ENCODE measurements around the gene ZNF148.
"Not testable (repeated sequence)": the region's sequence is repeated elsewhere in the genome, so short reads cannot be mapped to it uniquely, and the experiment has no call there.

The ZNF148 gene

DNA sequence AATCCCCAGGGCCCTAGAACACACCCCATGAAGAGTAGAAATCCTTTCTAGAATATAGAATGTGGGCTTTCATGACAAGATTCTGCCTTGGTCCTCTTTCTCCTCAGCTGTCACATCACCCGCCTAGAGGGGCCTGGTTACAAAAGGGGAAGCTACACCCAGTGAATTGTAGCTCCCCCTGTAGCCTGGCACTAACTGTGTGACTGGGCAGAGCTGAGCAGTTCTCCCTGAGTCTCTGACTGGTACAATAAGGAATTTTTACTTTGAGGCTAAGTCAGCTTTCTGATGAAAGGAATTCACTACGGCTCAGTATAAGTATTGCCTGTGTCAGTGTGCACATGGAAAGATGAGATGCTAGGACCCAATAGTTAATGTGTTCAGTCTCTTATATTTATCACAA lies 28.7 kb upstream of the ZNF148 start:
- DNase-seq (ENCODE audit: low spot score) = no peak
- in situ Hi-C loops (cut with MboI; ENCODE audit: low sequenced_read_pairs, unreplicated experiment) = no loop called here
- TF ChIP-seq, protein P1, sequence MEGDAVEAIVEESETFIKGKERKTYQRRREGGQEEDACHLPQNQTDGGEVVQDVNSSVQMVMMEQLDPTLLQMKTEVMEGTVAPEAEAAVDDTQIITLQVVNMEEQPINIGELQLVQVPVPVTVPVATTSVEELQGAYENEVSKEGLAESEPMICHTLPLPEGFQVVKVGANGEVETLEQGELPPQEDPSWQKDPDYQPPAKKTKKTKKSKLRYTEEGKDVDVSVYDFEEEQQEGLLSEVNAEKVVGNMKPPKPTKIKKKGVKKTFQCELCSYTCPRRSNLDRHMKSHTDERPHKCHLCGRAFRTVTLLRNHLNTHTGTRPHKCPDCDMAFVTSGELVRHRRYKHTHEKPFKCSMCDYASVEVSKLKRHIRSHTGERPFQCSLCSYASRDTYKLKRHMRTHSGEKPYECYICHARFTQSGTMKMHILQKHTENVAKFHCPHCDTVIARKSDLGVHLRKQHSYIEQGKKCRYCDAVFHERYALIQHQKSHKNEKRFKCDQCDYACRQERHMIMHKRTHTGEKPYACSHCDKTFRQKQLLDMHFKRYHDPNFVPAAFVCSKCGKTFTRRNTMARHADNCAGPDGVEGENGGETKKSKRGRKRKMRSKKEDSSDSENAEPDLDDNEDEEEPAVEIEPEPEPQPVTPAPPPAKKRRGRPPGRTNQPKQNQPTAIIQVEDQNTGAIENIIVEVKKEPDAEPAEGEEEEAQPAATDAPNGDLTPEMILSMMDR (IDR thresholded peaks at IDR 0.05; ENCODE audit: borderline replicate concordance, control extremely low read depth, extremely low read depth, insufficient read depth, missing control alignments) = no peak

DNA sequence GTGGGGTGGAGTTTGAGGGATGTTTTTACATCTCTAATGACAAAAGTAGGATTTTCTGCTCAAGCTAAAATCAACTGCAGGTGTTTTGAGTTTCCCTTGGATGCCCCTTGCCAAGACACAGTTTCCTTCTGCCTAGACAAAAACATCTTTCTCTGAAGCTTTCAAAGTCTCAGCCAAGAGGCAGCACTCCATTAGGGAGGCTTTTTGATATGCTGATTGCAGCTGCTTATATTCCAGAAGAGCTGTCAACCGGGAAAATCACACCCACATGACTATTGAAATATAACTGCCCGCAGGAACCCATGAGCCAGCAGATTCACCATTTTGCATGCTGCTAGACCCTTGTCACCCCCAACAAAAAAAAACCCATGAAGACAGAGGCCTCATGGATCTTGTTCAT lies 27.5 kb upstream of the ZNF148 start:
- TF ChIP-seq, protein P1 (IDR thresholded peaks at IDR 0.05; ENCODE audit: borderline replicate concordance, control extremely low read depth, extremely low read depth, insufficient read depth, missing control alignments) = no peak
- DNase-seq (ENCODE audit: low spot score) = no peak
- in situ Hi-C loops (cut with MboI; ENCODE audit: low sequenced_read_pairs, unreplicated experiment) = no loop called here

DNA sequence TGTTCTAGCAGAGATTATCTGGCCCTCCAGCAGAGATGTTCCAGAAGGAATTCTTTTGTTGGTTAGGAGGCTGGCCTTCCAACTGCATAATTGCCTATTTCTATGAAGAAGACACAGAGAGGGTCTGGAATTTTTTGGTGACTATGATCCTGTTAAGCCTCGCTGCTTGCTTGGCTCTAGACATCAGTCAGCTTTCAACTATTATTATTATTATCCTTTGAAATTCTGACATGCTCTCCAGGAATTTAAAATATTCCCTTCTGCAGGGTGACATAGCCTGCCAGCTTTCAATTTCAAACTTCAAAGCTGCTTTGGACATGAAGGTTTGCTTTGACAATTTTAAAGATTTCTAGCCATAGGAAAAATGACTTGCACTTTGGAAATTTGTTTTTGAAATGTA lies 26.3 kb upstream of the ZNF148 start:
- TF ChIP-seq, protein P1 (IDR thresholded peaks at IDR 0.05; ENCODE audit: borderline replicate concordance, control extremely low read depth, extremely low read depth, insufficient read depth, missing control alignments) = no peak
- in situ Hi-C loops (cut with MboI; ENCODE audit: low sequenced_read_pairs, unreplicated experiment) = no loop called here
- no peak for DNase-seq (ENCODE audit: low spot score)

DNA sequence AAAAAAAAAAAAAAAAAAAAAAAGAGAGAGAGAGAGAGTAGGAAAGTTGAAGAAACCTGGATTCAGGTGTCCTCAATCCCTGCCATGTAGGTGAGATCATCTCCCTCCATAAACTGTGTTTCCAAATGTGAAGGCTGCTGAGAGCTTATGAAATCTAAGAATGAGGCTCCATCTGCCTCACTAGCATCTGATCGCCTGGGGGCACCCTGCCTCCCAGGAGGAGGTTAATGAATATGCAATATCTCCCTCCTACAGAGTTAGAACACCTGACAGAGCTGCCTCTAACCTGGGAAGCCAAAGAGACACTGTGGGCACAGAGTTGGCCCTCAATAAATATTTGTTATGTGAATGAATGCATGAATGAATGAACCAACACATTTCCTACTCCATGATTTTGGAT lies 23.8 kb upstream of the ZNF148 start:
- peak; percentile 36 for DNase-seq (ENCODE audit: low spot score)
- TF ChIP-seq, protein P1 (IDR thresholded peaks at IDR 0.05; ENCODE audit: borderline replicate concordance, control extremely low read depth, extremely low read depth, insufficient read depth, missing control alignments) = no peak
- in situ Hi-C loops (cut with MboI; ENCODE audit: low sequenced_read_pairs, unreplicated experiment) = no loop called here

DNA sequence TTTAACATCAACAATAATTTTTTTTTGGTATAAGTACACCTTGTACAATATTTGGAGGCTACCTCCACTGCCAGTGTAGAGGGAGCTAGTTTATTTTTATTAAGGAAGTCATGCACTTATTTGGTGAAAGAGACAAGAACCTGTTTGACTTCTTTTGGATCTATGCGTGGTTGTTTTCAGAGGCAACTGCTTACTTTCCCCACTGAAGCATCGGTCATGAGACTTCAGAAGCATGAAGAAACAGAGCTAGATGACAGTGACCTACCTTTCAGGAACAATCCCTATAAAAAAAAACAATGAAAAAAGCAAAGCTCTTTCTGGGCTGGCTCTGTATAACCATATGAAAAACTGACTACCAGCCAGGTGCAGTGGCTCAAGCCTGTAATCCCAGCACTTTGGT lies 20.0 kb upstream of the ZNF148 start:
- TF ChIP-seq, protein P1 (IDR thresholded peaks at IDR 0.05; ENCODE audit: borderline replicate concordance, control extremely low read depth, extremely low read depth, insufficient read depth, missing control alignments) = no peak
- in situ Hi-C loops (cut with MboI; ENCODE audit: low sequenced_read_pairs, unreplicated experiment) = no loop called here
- DNase-seq (ENCODE audit: low spot score) = no peak

DNA sequence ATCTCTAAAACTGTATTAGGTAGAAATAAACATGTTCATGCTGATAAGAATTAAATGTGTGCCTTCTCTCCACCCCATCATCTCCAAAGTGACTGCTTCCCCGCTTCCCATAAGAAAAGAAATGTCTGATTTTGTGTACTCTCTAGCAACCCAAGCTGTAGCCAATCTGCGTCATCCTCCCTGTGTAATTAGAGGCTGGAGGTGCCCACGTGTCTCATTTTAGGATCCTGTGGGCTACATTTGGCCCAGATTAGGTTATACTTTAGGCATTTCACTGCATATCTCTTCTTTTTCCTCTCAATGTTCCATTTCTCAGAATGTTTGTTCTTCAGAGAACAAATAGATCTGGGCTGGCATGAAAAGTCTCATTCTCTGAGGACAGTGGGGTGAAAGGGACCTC lies 19.3 kb upstream of the ZNF148 start:
- TF ChIP-seq, protein P1 (IDR thresholded peaks at IDR 0.05; ENCODE audit: borderline replicate concordance, control extremely low read depth, extremely low read depth, insufficient read depth, missing control alignments) = no peak
- in situ Hi-C loops (cut with MboI; ENCODE audit: low sequenced_read_pairs, unreplicated experiment) = no loop called here
- no peak for DNase-seq (ENCODE audit: low spot score)

DNA sequence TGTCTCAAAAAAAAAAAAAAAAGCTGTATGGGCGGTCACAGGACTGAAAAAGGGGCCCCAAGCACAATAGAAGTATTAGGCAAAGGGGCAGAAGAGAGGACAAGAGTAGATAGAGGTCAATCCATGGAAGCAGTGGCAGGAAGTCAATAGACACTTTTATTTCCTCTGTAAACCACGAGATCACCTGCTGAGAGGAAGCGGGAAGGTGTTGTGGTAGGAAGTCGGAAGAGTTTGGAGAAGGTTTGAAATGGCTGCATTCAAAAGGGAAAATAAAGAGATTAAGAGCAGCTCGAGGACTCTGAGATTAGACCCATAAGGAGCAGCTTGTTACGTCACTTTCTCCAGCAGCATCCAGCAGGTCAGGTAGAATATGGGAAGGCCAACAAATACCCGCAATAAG lies 14.2 kb upstream of the ZNF148 start:
- TF ChIP-seq, protein P1 (IDR thresholded peaks at IDR 0.05; ENCODE audit: borderline replicate concordance, control extremely low read depth, extremely low read depth, insufficient read depth, missing control alignments) = no peak
- no peak for DNase-seq (ENCODE audit: low spot score)
- in situ Hi-C loops (cut with MboI; ENCODE audit: low sequenced_read_pairs, unreplicated experiment) = no loop called here

DNA sequence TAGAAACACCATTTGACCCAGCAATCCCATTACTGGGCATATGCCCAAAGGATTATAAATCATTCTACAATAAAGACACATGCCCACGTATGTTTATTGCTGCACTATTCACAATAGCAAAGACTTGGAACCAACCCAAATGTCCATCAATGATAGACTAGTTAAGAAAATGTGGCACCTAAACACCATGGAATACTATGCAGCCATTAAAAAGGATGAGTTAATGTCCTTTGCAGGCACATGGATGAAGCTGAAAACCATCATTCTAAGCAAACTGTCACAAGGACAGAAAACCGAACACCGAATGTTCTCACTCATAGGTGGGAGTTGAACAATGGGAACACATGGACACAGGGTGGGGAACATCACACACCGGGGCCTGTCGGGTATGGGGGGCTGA lies 13.2 kb upstream of the ZNF148 start:
- in situ Hi-C loops (cut with MboI; ENCODE audit: low sequenced_read_pairs, unreplicated experiment); DNase-seq (ENCODE audit: low spot score): not testable (repeated sequence)

Measured in GM13976 (cell line).